ENCODE measurements around the gene CLDN9. TPM values are rescaled to one million over a fixed set of nuclear protein-coding genes. Genes with fewer than 3 reads are reported as not detected.

The CLDN9 gene
- total RNA-seq, 1 experiment from 2014 or later = not detected

- no TSS peak for BruUV-seq (replicated peaks)
- TF ChIP-seq EZH2 (IDR thresholded peaks at IDR 0.05; ENCODE audit: borderline replicate concordance, low read depth, low read length, poor library complexity, severe bottlenecking) (no peak), CTCF (conservative IDR thresholded peaks at IDR 0.05; ENCODE audit: low read depth, low read length) (no peak)
- CTCF ChIA-PET = interaction anchor here (1.1 to 2.9 kb wide), 2 partner anchors 8 to 19 kb away, joined by 3 to 9 read pairs; no protein-coding TSS in a partner anchor
- peak overlapping the region; percentile 71 for H3K4me3 ChIP-seq (ENCODE audit: low read depth, low read length, poor library complexity, severe bottlenecking)
- intact Hi-C loops (cut with micrococcal nuclease; ENCODE audit: unreplicated experiment) = no loop called here
- DNase-seq (ENCODE audit: low spot score) = peak; percentile 81
- H3K9me3 ChIP-seq (ENCODE audit: low read depth, low read length, poor library complexity, severe bottlenecking) = no peaks in the 10 kb centered on the region
- peaks cover 3% of the 10 kb centered on the region for H3K36me3 ChIP-seq (ENCODE audit: insufficient read depth, low read length, poor library complexity, severe bottlenecking)
- POLR2A ChIA-PET (ENCODE audit: low non-redundant PET) = no interaction called here
- no peaks in the 10 kb centered on the region for H3K27me3 ChIP-seq (replicated peaks; ENCODE audit: insufficient read depth, low read depth, low read length, poor library complexity)
- H3K4me1 ChIP-seq (ENCODE audit: insufficient read depth, low read length, poor library complexity, severe bottlenecking) = peaks cover 26% of the 10 kb centered on the region
- H3K27ac ChIP-seq (ENCODE audit: low read depth, low read length, poor library complexity, severe bottlenecking) = peak overlapping the region; percentile 97
Observed at GRCh38 chr16:3023415-3023668, 10.6 kb downstream of the CLDN9 start.

- peaks cover 26% of the 10 kb centered on the region for H3K4me1 ChIP-seq (ENCODE audit: insufficient read depth, low read length, poor library complexity, severe bottlenecking)
- H3K27me3 ChIP-seq (replicated peaks; ENCODE audit: insufficient read depth, low read depth, low read length, poor library complexity) = peaks cover 2% of the 10 kb centered on the region
- TF ChIP-seq EZH2 (IDR thresholded peaks at IDR 0.05; ENCODE audit: borderline replicate concordance, low read depth, low read length, poor library complexity, severe bottlenecking) (no peak), CTCF (conservative IDR thresholded peaks at IDR 0.05; ENCODE audit: low read depth, low read length) (no peak)
- peak within 1 kb of the TSS; percentile 71 for H3K4me3 ChIP-seq (ENCODE audit: low read depth, low read length, poor library complexity, severe bottlenecking)
- intact Hi-C loops (cut with micrococcal nuclease; ENCODE audit: unreplicated experiment) = no loop called here
- CTCF ChIA-PET = interaction anchor here (0.5 to 2.9 kb wide), 3 partner anchors 8 to 35 kb away, joined by 3 to 9 read pairs (median 6); no protein-coding TSS in a partner anchor
- H3K27ac ChIP-seq (ENCODE audit: low read depth, low read length, poor library complexity, severe bottlenecking) = peak within 1 kb of the TSS; percentile 97
- POLR2A ChIA-PET (ENCODE audit: low non-redundant PET) = no interaction called here
- TSS peak; percentile 85 for BruUV-seq (replicated peaks)
- peaks cover 3% of the 10 kb centered on the region for H3K36me3 ChIP-seq (ENCODE audit: insufficient read depth, low read length, poor library complexity, severe bottlenecking)
- peak; percentile 99 for DNase-seq (ENCODE audit: low spot score)
- H3K9me3 ChIP-seq (ENCODE audit: low read depth, low read length, poor library complexity, severe bottlenecking) = no peaks in the 10 kb centered on the region
Observed at GRCh38 chr16:3023669-3024478, 11.2 kb downstream of the CLDN9 start, which contains the start of the genes HCFC1R1 and THOC6. TSS of gene HCFC1R1 (minus strand) at chr16:3023942. CDS start at chr16:3023941, 1 bp downstream. TSS of gene THOC6 (plus strand) at chr16:3024035. CDS start at chr16:3024327, 292 bp downstream.

- ChIA-PET POLR2A (ENCODE audit: low non-redundant PET) (no interaction called here), CTCF (interaction anchor here (0.6 kb wide), 1 partner anchor 34 kb away, joined by 5 read pairs; no protein-coding TSS in a partner anchor)
Observed at GRCh38 chr16:3025032-3026002, 12.6 kb downstream of the CLDN9 start.

More at GRCh38 chr16:3025032-3026002, 12.6 kb downstream of the CLDN9 start:
- TF ChIP-seq EZH2 (IDR thresholded peaks at IDR 0.05; ENCODE audit: borderline replicate concordance, low read depth, low read length, poor library complexity, severe bottlenecking) (no peak), CTCF (conservative IDR thresholded peaks at IDR 0.05; ENCODE audit: low read depth, low read length) (no peak)
- peaks cover 3% of the 10 kb centered on the region for H3K36me3 ChIP-seq (ENCODE audit: insufficient read depth, low read length, poor library complexity, severe bottlenecking)
- H3K9me3 ChIP-seq (ENCODE audit: low read depth, low read length, poor library complexity, severe bottlenecking) = no peaks in the 10 kb centered on the region
- H3K4me1 ChIP-seq (ENCODE audit: insufficient read depth, low read length, poor library complexity, severe bottlenecking) = peaks cover 34% of the 10 kb centered on the region
- no TSS peak for BruUV-seq (replicated peaks)
- no peak overlapping the region for H3K27ac ChIP-seq (ENCODE audit: low read depth, low read length, poor library complexity, severe bottlenecking)
- H3K4me3 ChIP-seq (ENCODE audit: low read depth, low read length, poor library complexity, severe bottlenecking) = no peak overlapping the region
- DNase-seq (ENCODE audit: low spot score) = no peak
- peaks cover 16% of the 10 kb centered on the region for H3K27me3 ChIP-seq (replicated peaks; ENCODE audit: insufficient read depth, low read depth, low read length, poor library complexity)
- intact Hi-C loops (cut with micrococcal nuclease; ENCODE audit: unreplicated experiment) = no loop called here

Measured in A673 (cell line).